ENCODE data around the gene SCP2.

- no peak for TF ChIP-seq CTCF (conservative IDR thresholded peaks at IDR 0.05; ENCODE audit: low read length)
- no peak for TF ChIP-seq EZH2phosphoT487 (IDR thresholded peaks at IDR 0.05; ENCODE audit: borderline replicate concordance, low read depth, low read length)
Measured at GRCh38 chr1:52877554-52877953, 49.5 kb upstream of the SCP2 start.

Data from OCI-LY7 (cell line).